AG04450 (cell line): ENCODE measurements around the gene FBXW4. TPM values are rescaled to one million over a fixed set of nuclear protein-coding genes. Genes with fewer than 3 reads are reported as not detected.

Experiments
- CTCF ChIA-PET: fragments of 300-600, 350-600 bp; formaldehyde crosslinking; extraction: SDS; loops from one replicate; lab custom pipeline; 2022; ENCODE audit warnings: antibody characterized with exemption, inconsistent platforms; lab: Charles Lee
- POLR2A ChIA-PET: fragments of 350-600 bp; formaldehyde crosslinking; extraction: SDS; loops from one replicate; lab custom pipeline; 2021; ENCODE audit warnings: antibody characterized with exemption, inconsistent platforms; lab: Yijun Ruan, JAX
- DNase-seq: peaks from one replicate; pipeline ENCODE4 v3.0.0-alpha.2; 2011; ENCODE audit warnings: low read depth, low spot score
- H3K27ac ChIP-seq: one replicate; pipeline ENCODE4 v1.5.1; 2012; ENCODE audit warnings: low read depth, low read length, control low read depth
- H3K27me3 ChIP-seq: one replicate; pipeline ENCODE4 v1.6.0; 2012; ENCODE audit warnings: low read length; ENCODE audit not compliant: control insufficient read depth, insufficient read depth
- H3K4me3 ChIP-seq: 2 replicates; pipeline ENCODE4 v1.5.1; 2011; ENCODE audit warnings: mild to moderate bottlenecking, low read depth, low read length, control low read depth
- H3K9me3 ChIP-seq: 2 replicates; pipeline ENCODE4 v1.5.1; 2012; ENCODE audit warnings: low read length; ENCODE audit not compliant: control insufficient read depth, insufficient read depth
- polyA plus RNA-seq: library from polyadenylated mRNA; depleted of rRNA; stranded (reverse); fragments of >200 nt; gene quantifications from 2 replicates; pipeline ENCODE4 v1.2.3, GENCODE V29; 2011
- TF ChIP-seq, protein P1 (sequence below): IDR thresholded peaks from 2 replicates; pipeline ENCODE4 v1.5.1; 2011; ENCODE audit warnings: low read depth, low read length, control low read depth, inconsistent platforms

The FBXW4 gene
- polyA plus RNA-seq, 1 experiment: 18.3 TPM

DNA sequence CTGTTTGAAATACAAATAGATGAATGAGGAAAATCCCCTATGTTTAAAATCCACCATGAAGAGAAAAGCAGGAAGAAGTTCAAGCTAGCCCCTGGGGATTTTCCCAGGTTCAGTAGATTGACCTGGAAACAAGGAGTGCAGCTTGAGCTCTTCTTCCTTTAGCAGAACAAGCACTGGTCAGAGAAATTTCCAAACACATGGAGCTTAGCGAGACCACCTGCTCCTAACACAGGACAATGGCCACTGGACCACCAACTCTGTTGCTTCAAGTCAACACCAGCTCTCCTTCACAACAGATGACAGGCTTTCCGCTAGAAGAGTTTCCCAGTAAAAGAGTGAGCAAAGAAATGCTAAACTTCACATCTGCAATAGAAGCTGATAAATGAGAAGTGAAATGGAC lies 9.4 kb upstream of the FBXW4 start:
- H3K27ac ChIP-seq: no peak overlapping the region
- TF ChIP-seq, protein P1, sequence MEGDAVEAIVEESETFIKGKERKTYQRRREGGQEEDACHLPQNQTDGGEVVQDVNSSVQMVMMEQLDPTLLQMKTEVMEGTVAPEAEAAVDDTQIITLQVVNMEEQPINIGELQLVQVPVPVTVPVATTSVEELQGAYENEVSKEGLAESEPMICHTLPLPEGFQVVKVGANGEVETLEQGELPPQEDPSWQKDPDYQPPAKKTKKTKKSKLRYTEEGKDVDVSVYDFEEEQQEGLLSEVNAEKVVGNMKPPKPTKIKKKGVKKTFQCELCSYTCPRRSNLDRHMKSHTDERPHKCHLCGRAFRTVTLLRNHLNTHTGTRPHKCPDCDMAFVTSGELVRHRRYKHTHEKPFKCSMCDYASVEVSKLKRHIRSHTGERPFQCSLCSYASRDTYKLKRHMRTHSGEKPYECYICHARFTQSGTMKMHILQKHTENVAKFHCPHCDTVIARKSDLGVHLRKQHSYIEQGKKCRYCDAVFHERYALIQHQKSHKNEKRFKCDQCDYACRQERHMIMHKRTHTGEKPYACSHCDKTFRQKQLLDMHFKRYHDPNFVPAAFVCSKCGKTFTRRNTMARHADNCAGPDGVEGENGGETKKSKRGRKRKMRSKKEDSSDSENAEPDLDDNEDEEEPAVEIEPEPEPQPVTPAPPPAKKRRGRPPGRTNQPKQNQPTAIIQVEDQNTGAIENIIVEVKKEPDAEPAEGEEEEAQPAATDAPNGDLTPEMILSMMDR: no peak
- no peaks in the 10 kb centered on the region for H3K9me3 ChIP-seq
- no peak overlapping the region for H3K4me3 ChIP-seq
- no peaks in the 10 kb centered on the region for H3K27me3 ChIP-seq
- no peak for DNase-seq
- ChIA-PET POLR2A (interaction anchor here (3.0 kb wide), 1 partner anchor 10 kb away, joined by 11 read pairs; the partner anchor contains the start of gene FBXW4), CTCF (interaction anchor here (1.0 kb wide), 1 partner anchor 76 kb away, joined by 3 read pairs; no protein-coding TSS in a partner anchor)

DNA sequence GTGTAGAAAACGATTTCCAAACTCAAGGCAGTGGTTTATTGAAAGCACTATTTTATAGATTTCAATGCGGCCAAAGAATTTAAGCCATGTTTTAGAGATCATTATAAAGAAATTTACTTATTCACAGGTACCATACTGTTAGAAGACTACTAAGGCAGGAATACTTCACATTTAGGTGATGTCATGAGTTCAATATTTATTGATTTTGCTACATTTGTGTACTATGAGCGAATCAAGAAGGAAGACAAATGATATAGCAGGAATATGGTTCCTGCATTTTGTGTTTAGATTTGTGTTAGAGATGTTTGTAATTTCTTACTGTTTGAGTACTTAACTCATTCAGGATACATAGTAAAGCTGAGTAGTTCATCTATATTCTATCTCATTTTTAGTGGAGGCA lies 1.7 kb upstream of the FBXW4 start:
- ChIA-PET CTCF (no interaction called here), POLR2A (no interaction called here)
- TF ChIP-seq, protein P1: no peak

DNA sequence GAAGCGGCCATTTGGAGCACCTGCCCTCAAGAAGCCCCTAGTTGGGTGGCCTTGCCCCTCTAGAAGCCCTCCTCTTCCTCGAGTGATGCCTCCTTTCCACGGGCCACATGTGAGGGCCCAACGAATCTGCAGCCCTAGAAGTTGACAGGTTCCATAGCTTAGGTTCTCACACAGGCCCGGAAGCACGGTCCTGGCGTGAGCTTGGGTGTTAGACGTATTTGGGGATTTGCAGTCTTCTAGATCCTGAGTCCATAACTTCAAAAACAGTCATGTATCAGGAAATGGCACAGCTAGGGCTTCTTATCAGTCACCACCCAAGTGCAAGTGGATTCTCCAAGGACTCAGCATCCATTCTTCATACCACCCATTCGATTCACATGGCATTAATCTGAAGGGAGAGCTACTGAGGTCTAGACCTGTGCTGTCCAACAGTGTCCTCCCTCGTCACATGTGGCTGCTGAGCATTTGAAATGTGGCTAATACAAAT lies 477 bp upstream of the FBXW4 start:
- no peak for DNase-seq
- ChIA-PET CTCF (interaction anchor here (0.6 to 1.0 kb wide), 5 partner anchors 15 to 481 kb away, joined by 3 to 4 read pairs (median 4); no protein-coding TSS in a partner anchor), POLR2A (interaction anchor here (2.3 kb wide), 1 partner anchor 10 kb away, joined by 11 read pairs; no protein-coding TSS in a partner anchor)
- Histone ChIP-seq H3K27ac (no peak overlapping the region), H3K9me3 (no peaks in the 10 kb centered on the region; the same call in 1 of the 2 replicates), H3K4me3 (peak overlapping the region; percentile 83), H3K27me3 (no peaks in the 10 kb centered on the region)
- TF ChIP-seq, protein P1: no peak

More for the DNA sequence above, 1.7 kb upstream of the FBXW4 start:
- H3K4me3 ChIP-seq: no peak overlapping the region
- no peak for DNase-seq
- no peaks in the 10 kb centered on the region; the same call in 1 of the 2 replicates for H3K9me3 ChIP-seq
- no peak overlapping the region for H3K27ac ChIP-seq
- H3K27me3 ChIP-seq: no peaks in the 10 kb centered on the region

DNA sequence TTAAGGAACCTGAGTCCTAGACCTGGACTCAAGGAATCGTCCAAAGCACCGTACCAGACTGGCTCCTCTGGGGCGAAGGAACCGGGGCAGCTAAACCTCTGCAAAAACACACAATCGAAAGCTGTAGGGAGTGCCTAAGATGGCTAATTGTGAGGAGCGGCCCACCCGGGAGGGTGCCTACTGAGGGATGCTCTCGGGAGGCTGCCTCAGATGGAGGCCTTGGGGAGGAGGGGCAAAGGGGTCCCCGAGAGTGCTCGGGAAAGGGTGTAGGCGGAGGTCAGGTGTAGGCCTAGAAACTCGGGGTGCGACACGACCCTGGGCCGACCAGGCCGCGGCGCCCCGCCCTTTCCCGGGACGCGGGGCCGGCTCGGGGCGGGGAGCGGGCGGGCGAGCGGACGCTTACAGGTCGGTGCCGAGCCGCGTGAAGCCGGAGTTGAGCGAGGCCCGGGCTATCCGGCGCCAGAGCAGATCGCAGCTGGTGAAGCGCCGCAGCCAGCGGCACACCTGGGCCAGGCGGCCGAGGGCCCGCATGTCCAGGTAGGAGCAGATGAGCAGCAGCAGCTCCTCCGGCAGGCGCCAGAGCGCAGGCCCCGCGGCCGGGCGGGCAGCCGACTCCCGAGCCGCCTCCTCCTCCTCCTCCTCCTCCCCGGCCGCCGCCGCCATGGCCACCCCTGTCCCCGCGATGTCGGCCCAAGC lies 844 bp downstream of the FBXW4 start:
- Histone ChIP-seq H3K9me3 (no peaks in the 10 kb centered on the region; the same call in 1 of the 2 replicates), H3K27me3 (no peaks in the 10 kb centered on the region), H3K4me3 (peak overlapping the region; percentile 83), H3K27ac (peak overlapping the region; percentile 93)
- CTCF ChIA-PET: interaction anchor here (0.6 to 1.2 kb wide), 2 partner anchors 87 to 480 kb away, joined by 3 read pairs; no protein-coding TSS in a partner anchor
- no peak for DNase-seq
- POLR2A ChIA-PET: interaction anchor here (0.6 to 2.3 kb wide), 3 partner anchors 11 to 142 kb away, joined by 3 to 11 read pairs (median 3); partner anchors contain the start of genes DPCD and POLL
- TF ChIP-seq, protein P1: no peak

DNA sequence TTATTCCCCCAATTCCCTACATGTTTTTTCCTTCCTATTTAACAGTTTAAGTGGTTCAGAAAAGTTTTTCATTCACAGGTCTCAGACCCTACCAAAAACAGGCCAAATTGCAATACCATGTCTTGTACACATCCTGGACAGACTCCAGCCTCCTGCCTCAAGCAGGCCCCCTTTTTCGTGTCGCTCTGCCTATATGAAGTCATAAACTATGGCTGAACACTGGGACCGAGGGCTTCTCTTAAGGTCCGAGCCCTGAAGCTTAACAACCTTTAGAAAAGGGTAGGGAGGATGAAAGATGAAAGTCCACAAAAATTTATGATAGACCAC lies 1.4 kb downstream of the FBXW4 start:
- peak overlapping the region; percentile 83 for H3K4me3 ChIP-seq
- H3K9me3 ChIP-seq: no peaks in the 10 kb centered on the region; the same call in 1 of the 2 replicates
- TF ChIP-seq, protein P1: no peak
- ChIA-PET POLR2A (interaction anchor here (0.6 to 2.3 kb wide), 3 partner anchors 12 to 143 kb away, joined by 3 to 11 read pairs (median 3); partner anchors contain the start of genes DPCD and POLL), CTCF (interaction anchor here (0.6 to 1.2 kb wide), 2 partner anchors 88 to 479 kb away, joined by 3 read pairs; no protein-coding TSS in a partner anchor)
- peak overlapping the region; percentile 92 for H3K27ac ChIP-seq
- no peak for DNase-seq
- no peaks in the 10 kb centered on the region for H3K27me3 ChIP-seq
